Gastrocnemius medialis (tissue), 4 donors: ENCODE data around the gene KRTAP20-3. TPM values are rescaled to one million over a fixed set of nuclear protein-coding genes. Genes with fewer than 3 reads are reported as not detected.

Experiments
- ATAC-seq, 2 donors: fragments of 150-250 bp; one replicate each; pipeline ENCODE4 v1.9.1; 2016
- DNase-seq, 2 donors: peaks; one replicate each; pipeline ENCODE4 v3.0.0-alpha.2; 2019
- H3K27ac ChIP-seq, 4 donors: fragments of 200-600 bp; sonication (generic); 1 replicate in 1 of 4; 2 replicates in 3 of 4; pipeline ENCODE4 v1.5.1; 2016 to 2018; ENCODE audit warnings: mild to moderate bottlenecking in 2 of 4, moderate library complexity in 1 of 4
- H3K27me3 ChIP-seq, 3 donors: fragments of 200-600 bp; sonication (generic) in 2 of 3; 1 replicate in 1 of 3; 2 replicates in 2 of 3; pipeline versions ENCODE4 v1.5.1 to v1.6.0; 2016 to 2019; ENCODE audit warnings: mild to moderate bottlenecking in 1 of 3, moderate library complexity in 1 of 3
- H3K36me3 ChIP-seq, 2 donors: fragments of 200-600 bp; sonication (generic) in 1 of 2; one replicate each; pipeline ENCODE4 v1.5.1; 2017 to 2018
- H3K4me1 ChIP-seq, 2 donors: fragments of 200-600 bp; sonication (generic) in 1 of 2; one replicate each; pipeline ENCODE4 v1.5.1; 2016 to 2017; ENCODE audit warnings: mild to moderate bottlenecking in 2 of 2
- H3K4me3 ChIP-seq, 4 donors: fragments of 200-600 bp; sonication (generic) in 3 of 4; 1 replicate in 1 of 4; 2 replicates in 3 of 4; pipeline ENCODE4 v1.5.1; 2016 to 2019; ENCODE audit warnings: mild to moderate bottlenecking in 2 of 4
- H3K9me3 ChIP-seq, 3 donors: fragments of 200-600 bp; sonication (generic) in 2 of 3; 1 replicate in 1 of 3; 2 replicates in 2 of 3; pipeline ENCODE4 v1.5.1; 2016 to 2019
- POLR2A ChIP-seq, 2 donors: fragments of 450-650 bp; IDR thresholded peaks; one replicate each; pipeline ENCODE4 v1.6.1; 2017; ENCODE audit warnings: antibody characterized with exemption in 2 of 2, mild to moderate bottlenecking in 2 of 2, moderate library complexity in 2 of 2
- in situ Hi-C, 4 donors: fragments of 200-750 bp; cut with MboI; loops; one replicate each; pipeline versions ENCODE4 v1.15.0 to v1.8.0; 2017; ENCODE audit warnings: low sequenced_read_pairs in 4 of 4
- intact Hi-C: fragments of 100-400 bp; cut with DNase I; formaldehyde crosslinking; loops from one replicate; pipeline ENCODE4 v1.15.1; 2023; ENCODE audit warnings: low total_unique reads
- total RNA-seq, 4 donors: library from RNA; depleted of rRNA; stranded (reverse); fragments of >200 nt; gene quantifications; one replicate each; pipeline versions ENCODE4 v1.1.0 to v1.2.3, GENCODE V29; 2016
- TF ChIP-seq, protein P1 (sequence below), 5 experiments: fragments of 450-650 bp in 3 of 5; fragments of 200-600 bp in 2 of 5; sonication (generic) in 2 of 5; IDR thresholded peaks in 4 of 5; conservative IDR thresholded peaks in 1 of 5; 1 replicate in 4 of 5; 2 replicates in 1 of 5; pipeline ENCODE4 v1.5.1; 2016 to 2019; ENCODE audit warnings: antibody characterized with exemption in 5 of 5, mild to moderate bottlenecking in 3 of 5, moderate library complexity in 3 of 5

The KRTAP20-3 gene
- total RNA-seq, 4 donors from 2014 or later: not detected

- intact Hi-C loops: no loop called here
- Histone ChIP-seq H3K27me3 (no peaks in the 10 kb centered on the region), H3K27ac (no peak overlapping the region), H3K9me3 (no peaks in the 10 kb centered on the region), H3K36me3 (no peaks in the 10 kb centered on the region), H3K4me1 (no peaks in the 10 kb centered on the region), H3K4me3 (no peak overlapping the region)
- in situ Hi-C loops: no loop called here
- TF ChIP-seq, protein P1, sequence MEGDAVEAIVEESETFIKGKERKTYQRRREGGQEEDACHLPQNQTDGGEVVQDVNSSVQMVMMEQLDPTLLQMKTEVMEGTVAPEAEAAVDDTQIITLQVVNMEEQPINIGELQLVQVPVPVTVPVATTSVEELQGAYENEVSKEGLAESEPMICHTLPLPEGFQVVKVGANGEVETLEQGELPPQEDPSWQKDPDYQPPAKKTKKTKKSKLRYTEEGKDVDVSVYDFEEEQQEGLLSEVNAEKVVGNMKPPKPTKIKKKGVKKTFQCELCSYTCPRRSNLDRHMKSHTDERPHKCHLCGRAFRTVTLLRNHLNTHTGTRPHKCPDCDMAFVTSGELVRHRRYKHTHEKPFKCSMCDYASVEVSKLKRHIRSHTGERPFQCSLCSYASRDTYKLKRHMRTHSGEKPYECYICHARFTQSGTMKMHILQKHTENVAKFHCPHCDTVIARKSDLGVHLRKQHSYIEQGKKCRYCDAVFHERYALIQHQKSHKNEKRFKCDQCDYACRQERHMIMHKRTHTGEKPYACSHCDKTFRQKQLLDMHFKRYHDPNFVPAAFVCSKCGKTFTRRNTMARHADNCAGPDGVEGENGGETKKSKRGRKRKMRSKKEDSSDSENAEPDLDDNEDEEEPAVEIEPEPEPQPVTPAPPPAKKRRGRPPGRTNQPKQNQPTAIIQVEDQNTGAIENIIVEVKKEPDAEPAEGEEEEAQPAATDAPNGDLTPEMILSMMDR (IDR thresholded peaks at IDR 0.05 in 4 of 5, conservative IDR thresholded peaks at IDR 0.05 in 1 of 5): no peak
- TF ChIP-seq POLR2A (IDR thresholded peaks at IDR 0.05): no peak
- DNase-seq (no peak), ATAC-seq (no peak)
These were observed 30.5 kb downstream of the KRTAP20-3 start for GRCh38 chr21:30672985-30673650.

DNA sequence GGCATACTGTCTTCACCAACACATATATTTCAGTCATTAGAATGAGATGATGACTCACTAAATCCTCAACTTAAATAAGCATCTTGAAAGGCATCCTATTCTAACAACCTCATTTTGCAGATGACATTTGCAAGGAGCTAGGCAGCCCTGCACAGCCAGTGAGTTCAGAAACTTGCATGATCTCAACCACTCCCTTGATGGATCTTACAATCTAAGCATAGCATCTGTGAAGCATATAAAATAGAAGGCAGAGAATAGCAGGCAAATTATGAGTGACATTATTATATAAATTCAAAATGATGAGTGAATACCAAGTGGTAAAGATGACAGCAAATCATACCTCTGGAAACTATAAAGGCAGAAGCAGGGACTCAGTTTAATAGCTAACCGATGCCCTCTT lies 31.6 kb downstream of the KRTAP20-3 start:
- TF ChIP-seq, protein P1 (IDR thresholded peaks at IDR 0.05 in 4 of 5, conservative IDR thresholded peaks at IDR 0.05 in 1 of 5): no peak
- TF ChIP-seq POLR2A (IDR thresholded peaks at IDR 0.05): no peak
- in situ Hi-C loops (no loop called here), intact Hi-C loops (no loop called here)
- H3K4me3 ChIP-seq: no peak overlapping the region
- H3K27me3 ChIP-seq: no peaks in the 10 kb centered on the region
- no peak for ATAC-seq
- H3K36me3 ChIP-seq: no peaks in the 10 kb centered on the region
- H3K4me1 ChIP-seq: no peaks in the 10 kb centered on the region
- DNase-seq: no peak
- H3K27ac ChIP-seq: no peak overlapping the region
- H3K9me3 ChIP-seq: no peaks in the 10 kb centered on the region

DNA sequence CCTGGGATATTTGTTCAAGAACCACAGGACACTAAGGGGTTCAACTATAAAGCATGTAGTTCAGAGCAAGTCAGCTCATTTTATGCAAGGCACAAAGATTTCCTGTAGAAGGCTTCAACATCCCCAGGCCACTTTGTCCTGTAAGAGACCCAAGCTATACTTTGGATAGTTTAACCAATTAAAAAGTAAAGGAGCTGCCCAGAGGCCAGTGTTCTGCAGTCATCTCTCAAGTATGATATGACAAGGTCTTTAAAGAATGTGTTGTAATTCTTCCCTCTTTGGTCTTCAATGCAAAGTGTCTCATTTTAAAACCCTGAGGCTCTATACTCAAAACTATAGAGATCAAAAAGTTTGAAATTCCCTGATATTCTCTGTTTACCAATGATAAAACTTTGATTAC lies 34.1 kb downstream of the KRTAP20-3 start:
- Histone ChIP-seq H3K27ac (no peak overlapping the region), H3K4me3 (no peak overlapping the region), H3K27me3 (no peaks in the 10 kb centered on the region), H3K4me1 (no peaks in the 10 kb centered on the region), H3K9me3 (no peaks in the 10 kb centered on the region), H3K36me3 (no peaks in the 10 kb centered on the region)
- in situ Hi-C loops: no loop called here
- ATAC-seq: no peak
- intact Hi-C loops: no loop called here
- TF ChIP-seq, protein P1 (IDR thresholded peaks at IDR 0.05 in 4 of 5, conservative IDR thresholded peaks at IDR 0.05 in 1 of 5): no peak
- TF ChIP-seq POLR2A (IDR thresholded peaks at IDR 0.05): no peak
- DNase-seq: no peak

DNA sequence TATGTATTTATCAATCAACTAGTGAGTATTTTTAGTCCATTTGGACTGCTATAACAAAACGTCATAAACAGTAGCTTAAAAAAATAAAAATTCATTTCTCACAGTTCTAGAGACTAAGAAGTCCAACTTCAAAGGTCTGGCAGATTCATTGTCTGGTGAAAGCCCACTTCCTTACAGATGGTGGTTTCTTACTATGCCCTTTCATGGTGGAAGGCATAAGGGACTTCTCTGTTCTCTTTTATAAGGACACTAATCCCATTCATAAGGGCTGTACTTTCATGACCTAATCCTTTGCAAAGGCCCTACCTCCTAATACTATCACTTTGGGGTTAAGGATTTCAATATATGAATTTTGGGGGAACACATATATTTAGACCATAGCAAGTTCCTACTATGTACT lies 37.9 kb downstream of the KRTAP20-3 start:
- Histone ChIP-seq H3K27me3 (no peaks in the 10 kb centered on the region), H3K27ac (no peak overlapping the region), H3K4me1 (no peaks in the 10 kb centered on the region), H3K36me3 (no peaks in the 10 kb centered on the region), H3K4me3 (no peak overlapping the region), H3K9me3 (no peaks in the 10 kb centered on the region)
- no peak for DNase-seq
- no peak for TF ChIP-seq POLR2A (IDR thresholded peaks at IDR 0.05)
- TF ChIP-seq, protein P1 (IDR thresholded peaks at IDR 0.05 in 4 of 5, conservative IDR thresholded peaks at IDR 0.05 in 1 of 5): no peak
- intact Hi-C loops: no loop called here
- in situ Hi-C loops: no loop called here
- ATAC-seq: no peak

DNA sequence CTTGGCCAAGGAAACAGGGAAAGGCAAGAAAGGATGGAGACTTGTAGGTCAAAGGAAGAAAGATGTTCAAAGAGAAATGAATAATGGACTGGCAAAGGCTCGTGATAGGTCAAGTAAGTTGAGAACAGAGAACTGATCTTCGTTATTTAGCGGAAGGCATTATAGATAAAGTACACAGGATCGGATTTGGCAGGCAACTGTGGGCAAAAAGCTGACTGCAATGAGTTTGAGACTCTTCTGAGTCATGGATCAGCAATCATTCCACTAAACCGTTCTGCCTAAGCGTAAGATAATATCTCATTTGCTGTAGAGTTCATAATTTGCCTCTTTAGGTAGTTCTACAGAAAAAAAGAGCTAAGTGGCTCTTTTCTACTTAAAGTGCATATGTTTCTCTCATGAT lies 41.8 kb downstream of the KRTAP20-3 start:
- no peak for TF ChIP-seq POLR2A (IDR thresholded peaks at IDR 0.05)
- TF ChIP-seq, protein P1 (IDR thresholded peaks at IDR 0.05 in 4 of 5, conservative IDR thresholded peaks at IDR 0.05 in 1 of 5): no peak
- Histone ChIP-seq H3K4me3 (no peak overlapping the region), H3K36me3 (no peaks in the 10 kb centered on the region), H3K9me3 (no peaks in the 10 kb centered on the region), H3K4me1 (no peaks in the 10 kb centered on the region), H3K27ac (no peak overlapping the region), H3K27me3 (no peaks in the 10 kb centered on the region)
- in situ Hi-C loops (no loop called here), intact Hi-C loops (no loop called here)
- ATAC-seq (no peak), DNase-seq (no peak)
